ENCODE results near the gene PHRF1. TPM values are rescaled to one million over a fixed set of nuclear protein-coding genes. Genes with fewer than 3 reads are reported as not detected.
"Not testable (repeated sequence)": the region's sequence is repeated elsewhere in the genome, so short reads cannot be mapped to it uniquely, and the experiment has no call there.

The PHRF1 gene
- total RNA-seq, 3 donors from 2014 or later (not counting 1 experiment from before 2014, with no cell fraction given) = 46.1 to 52.0 (median 46.9) TPM

- Histone ChIP-seq H3K9me3 (ENCODE audit: control insufficient read depth, insufficient read depth, low read length) (no peaks in the 10 kb centered on the region), H3K27ac (ENCODE audit: low read length) (no peak overlapping the region), H3K27me3 (ENCODE audit: control insufficient read depth, insufficient read depth, low read length) (no peaks in the 10 kb centered on the region), H3K4me3 (ENCODE audit: low read length) (no peak overlapping the region), H3K36me3 (ENCODE audit: control insufficient read depth, insufficient read depth, low read length) (peaks cover 6% of the 10 kb centered on the region), H3K4me1 (ENCODE audit: control insufficient read depth, insufficient read depth, low read length) (no peaks in the 10 kb centered on the region)
- Mint-ChIP-seq H3K4me1 (no peaks in the 10 kb centered on the region), H3K36me3 (no peaks in the 10 kb centered on the region), H3K4me3 (no peak overlapping the region), H3K9me3 (no peaks in the 10 kb centered on the region), H3K27me3 (ENCODE audit: low read depth in 2 of 2) (no peaks in the 10 kb centered on the region), H3K27ac (no peak overlapping the region)
- 94% methylated on average over 10 of the region's 10 CpGs for WGBS (ENCODE audit: insufficient coverage)
- no peak for TF ChIP-seq CTCF (IDR thresholded peaks at IDR 0.05)
- DNase-seq = no peak
- intact Hi-C loops (cut with micrococcal nuclease) = loop anchor here (10.0 kb wide), 1 partner anchor 74 kb away; no protein-coding TSS in a partner anchor
- ATAC-seq = no peak
These were observed 74.2 kb downstream of the PHRF1 start for GRCh38 chr11:650482-650881.

DNA sequence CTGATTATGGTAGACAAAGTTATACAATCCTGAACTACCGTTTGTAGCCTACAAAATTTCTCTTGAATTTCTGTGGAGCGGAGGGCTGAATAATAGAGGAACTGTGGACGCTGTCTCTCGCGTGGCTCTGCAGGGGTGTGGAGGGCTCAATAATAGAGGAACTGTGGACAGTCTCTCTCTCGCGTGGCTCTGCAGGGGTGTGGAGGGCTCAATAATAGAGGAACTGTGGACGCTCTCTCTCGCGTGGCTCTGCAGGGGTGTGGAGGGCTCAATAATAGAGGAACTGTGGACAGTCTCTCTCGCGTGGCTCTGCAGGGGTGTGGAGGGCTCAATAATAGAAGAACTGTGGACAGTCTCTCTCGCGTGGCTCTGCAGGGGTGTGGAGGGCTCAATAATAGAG, 76.9 kb downstream of the PHRF1 start:
- not testable (repeated sequence) for ATAC-seq; H3K4me1 ChIP-seq (ENCODE audit: control insufficient read depth, insufficient read depth, low read length); H3K27ac Mint-ChIP-seq; H3K9me3 Mint-ChIP-seq; H3K4me3 Mint-ChIP-seq; H3K27ac ChIP-seq (ENCODE audit: low read length); DNase-seq; H3K4me1 Mint-ChIP-seq; H3K4me3 ChIP-seq (ENCODE audit: low read length); H3K36me3 Mint-ChIP-seq; H3K9me3 ChIP-seq (ENCODE audit: control insufficient read depth, insufficient read depth, low read length); H3K36me3 ChIP-seq (ENCODE audit: control insufficient read depth, insufficient read depth, low read length); H3K27me3 Mint-ChIP-seq (ENCODE audit: low read depth in 2 of 2); H3K27me3 ChIP-seq (ENCODE audit: control insufficient read depth, insufficient read depth, low read length)
- WGBS (ENCODE audit: insufficient coverage) = 93% methylated on average over 14 of the region's 14 CpGs
- intact Hi-C loops (cut with micrococcal nuclease) = loop anchor here (10.0 kb wide), 1 partner anchor 72 kb away; no protein-coding TSS in a partner anchor

DNA sequence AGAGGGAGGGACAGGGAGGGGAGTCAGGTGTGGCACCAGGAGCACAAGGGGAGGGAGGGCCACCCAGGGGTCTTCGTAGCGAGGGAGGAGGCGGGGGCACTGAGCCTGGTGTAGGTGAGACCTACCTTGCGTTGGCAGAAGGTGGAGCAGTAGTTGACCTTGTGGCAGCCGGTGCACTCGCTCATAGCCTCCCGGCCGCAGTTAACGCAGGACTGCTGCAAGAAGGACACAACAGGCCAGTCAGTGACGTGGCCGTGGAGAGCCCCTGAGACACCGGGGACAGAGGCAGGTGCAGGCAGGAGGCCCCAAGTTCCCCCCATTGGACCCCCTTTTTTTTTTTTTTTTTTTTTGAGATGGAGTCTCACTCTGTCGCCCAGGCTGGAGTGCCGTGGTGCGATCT, 77.6 kb downstream of the PHRF1 start:
- 91% methylated on average over 15 of the region's 15 CpGs for WGBS (ENCODE audit: insufficient coverage)
- intact Hi-C loops (cut with micrococcal nuclease) = loop anchor here (10.0 kb wide), 1 partner anchor 71 kb away; no protein-coding TSS in a partner anchor

GRCh38 chr11:654444-654843, 78.2 kb downstream of the PHRF1 start:
- H3K27me3 Mint-ChIP-seq (ENCODE audit: low read depth in 2 of 2); H3K4me1 ChIP-seq (ENCODE audit: control insufficient read depth, insufficient read depth, low read length); H3K9me3 ChIP-seq (ENCODE audit: control insufficient read depth, insufficient read depth, low read length); H3K9me3 Mint-ChIP-seq; H3K27ac ChIP-seq (ENCODE audit: low read length); H3K4me1 Mint-ChIP-seq; H3K27me3 ChIP-seq (ENCODE audit: control insufficient read depth, insufficient read depth, low read length); DNase-seq; H3K4me3 Mint-ChIP-seq; H3K27ac Mint-ChIP-seq; H3K36me3 Mint-ChIP-seq; H3K4me3 ChIP-seq (ENCODE audit: low read length); ATAC-seq: not testable (repeated sequence)
- H3K36me3 ChIP-seq (ENCODE audit: control insufficient read depth, insufficient read depth, low read length) = peaks cover 14% of the 10 kb centered on the region
- WGBS (ENCODE audit: insufficient coverage) = 97% methylated on average over 10 of the region's 12 CpGs
- intact Hi-C loops (cut with micrococcal nuclease) = loop anchor here (10.0 kb wide), 1 partner anchor 70 kb away; no protein-coding TSS in a partner anchor

More for the DNA sequence above, 77.6 kb downstream of the PHRF1 start:
- Mint-ChIP-seq H3K36me3 (no peaks in the 10 kb centered on the region), H3K4me3 (no peak overlapping the region), H3K4me1 (no peaks in the 10 kb centered on the region), H3K27me3 (ENCODE audit: low read depth in 2 of 2) (no peaks in the 10 kb centered on the region), H3K27ac (no peak overlapping the region), H3K9me3 (no peaks in the 10 kb centered on the region)
- TF ChIP-seq CTCF (IDR thresholded peaks at IDR 0.05) = no peak
- ATAC-seq = no peak
- no peaks in the 10 kb centered on the region for H3K4me1 ChIP-seq (ENCODE audit: control insufficient read depth, insufficient read depth, low read length)
- DNase-seq = no peak
- no peak overlapping the region for H3K4me3 ChIP-seq (ENCODE audit: low read length)
- H3K27me3 ChIP-seq (ENCODE audit: control insufficient read depth, insufficient read depth, low read length) = no peaks in the 10 kb centered on the region
- no peaks in the 10 kb centered on the region for H3K9me3 ChIP-seq (ENCODE audit: control insufficient read depth, insufficient read depth, low read length)
- no peak overlapping the region for H3K27ac ChIP-seq (ENCODE audit: low read length)
- H3K36me3 ChIP-seq (ENCODE audit: control insufficient read depth, insufficient read depth, low read length) = peaks cover 13% of the 10 kb centered on the region

Measured in natural killer cell (primary cell).